ENCODE measurements around the gene CAMTA2.

The CAMTA2 gene

GRCh38 chr17:4969047-4969550, 18.4 kb downstream of the CAMTA2 start:
- no peak for TF ChIP-seq CTCF (IDR thresholded peaks at IDR 0.05; ENCODE audit: insufficient read depth, missing control alignments)
- DNase-seq (ENCODE audit: insufficient read length, low spot score) (no peak), FAIRE-seq (no peak)

GRCh38 chr17:4968486-4969046, 18.9 kb downstream of the CAMTA2 start:
- FAIRE-seq, result no peak
- DNase-seq (ENCODE audit: insufficient read length, low spot score), result no peak
- no peak for TF ChIP-seq CTCF (IDR thresholded peaks at IDR 0.05; ENCODE audit: insufficient read depth, missing control alignments)

GRCh38 chr17:4967539-4968485, 19.7 kb downstream of the CAMTA2 start, which contains the start of gene SPAG7:
SPAG7 (minus strand) TSS chr17:4967817; CDS start chr17:4967804, 13 bp downstream.
- TF ChIP-seq CTCF (IDR thresholded peaks at IDR 0.05; ENCODE audit: insufficient read depth, missing control alignments), result no peak
- DNase-seq (ENCODE audit: insufficient read length, low spot score) (peak; percentile 89), FAIRE-seq (no peak)

- DNase-seq (ENCODE audit: insufficient read length, low spot score), result peak; percentile 86
- peak; percentile 91 for FAIRE-seq
- no peak for TF ChIP-seq CTCF (IDR thresholded peaks at IDR 0.05; ENCODE audit: insufficient read depth, missing control alignments)
Observed at GRCh38 chr17:4966844-4967538, 20.5 kb downstream of the CAMTA2 start.

GRCh38 chr17:4965311-4965986, 22.0 kb downstream of the CAMTA2 start:
- DNase-seq (ENCODE audit: insufficient read length, low spot score), result no peak
- no peak for FAIRE-seq
- no peak for TF ChIP-seq CTCF (IDR thresholded peaks at IDR 0.05; ENCODE audit: insufficient read depth, missing control alignments)

GRCh38 chr17:4960279-4960922, 27.1 kb downstream of the CAMTA2 start:
- no peak for TF ChIP-seq CTCF (IDR thresholded peaks at IDR 0.05; ENCODE audit: insufficient read depth, missing control alignments)
- FAIRE-seq (no peak), DNase-seq (ENCODE audit: insufficient read length, low spot score) (no peak)

Data from D721Med (cell line).